ENCODE results near the gene WDR19.
"Not testable (repeated sequence)": the region's sequence is repeated elsewhere in the genome, so short reads cannot be mapped to it uniquely, and the experiment has no call there.

The WDR19 gene

GRCh38 chr4:39181905-39182638 lies at the start of gene WDR19:
Gene WDR19, plus strand, starts transcription at chr4:39182529. Its CDS starts 29 bp downstream, at chr4:39182558.
- DNase-seq = peak; percentile 95

GRCh38 chr4:39133623-39134022 lies 48.7 kb upstream of the WDR19 start:
- DNase-seq = no peak

- DNase-seq = no peak
Observed at GRCh38 chr4:39134683-39135306, 47.5 kb upstream of the WDR19 start.

GRCh38 chr4:39138227-39138626 lies 44.1 kb upstream of the WDR19 start:
- not testable (repeated sequence) for DNase-seq

GRCh38 chr4:39146211-39146610 lies 36.1 kb upstream of the WDR19 start:
- no peak for DNase-seq

DNA sequence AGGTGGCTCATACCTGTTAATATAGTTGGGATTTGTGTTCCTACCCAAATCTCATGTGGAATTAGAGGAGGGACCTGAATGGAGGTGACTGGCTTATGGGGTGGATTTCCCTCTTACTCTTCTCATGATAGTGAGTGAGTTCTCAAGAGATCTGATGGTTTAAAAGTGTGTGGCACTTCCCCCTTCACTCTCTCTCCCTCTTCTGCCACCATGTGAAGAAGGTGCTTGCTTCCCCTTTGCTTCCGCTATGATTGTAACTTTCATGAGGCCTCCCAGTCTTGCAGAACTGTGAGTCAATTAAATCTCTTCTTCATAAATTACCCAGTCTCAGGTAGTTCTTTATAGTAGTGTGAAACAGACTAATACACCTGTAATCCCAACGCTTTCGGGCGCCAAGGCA lies 28.3 kb upstream of the WDR19 start:
- DNase-seq = no peak

- DNase-seq = no peak
Observed at GRCh38 chr4:39157520-39157919, 24.8 kb upstream of the WDR19 start.

- no peak for DNase-seq
Observed at GRCh38 chr4:39166177-39166576, 16.2 kb upstream of the WDR19 start.

GRCh38 chr4:39166669-39167068 lies 15.7 kb upstream of the WDR19 start:
- DNase-seq = no peak

DNA sequence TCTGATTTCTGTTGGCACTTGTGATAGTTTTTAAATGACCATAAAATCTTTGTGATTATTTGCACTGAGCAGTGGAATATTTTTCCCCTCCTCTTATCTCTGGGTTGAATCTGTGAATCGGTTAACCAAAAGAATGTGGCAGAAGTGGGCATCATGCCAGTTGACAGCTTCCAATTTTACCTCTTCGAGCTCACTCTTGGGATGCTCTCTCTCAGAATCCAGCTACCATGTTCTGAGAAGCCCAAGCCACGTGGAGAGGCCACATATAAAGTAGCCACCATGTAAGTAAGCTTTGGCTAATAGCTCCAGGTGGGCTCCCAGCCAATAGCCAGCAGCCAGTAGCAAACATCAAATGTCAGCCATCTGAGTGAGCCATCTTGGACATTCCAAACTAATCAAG lies 12.9 kb upstream of the WDR19 start:
- no peak for DNase-seq

GRCh38 chr4:39170301-39170700 lies 12.0 kb upstream of the WDR19 start:
- no peak for DNase-seq

- no peak for DNase-seq
Observed at GRCh38 chr4:39178706-39179105, 3.6 kb upstream of the WDR19 start.

DNA sequence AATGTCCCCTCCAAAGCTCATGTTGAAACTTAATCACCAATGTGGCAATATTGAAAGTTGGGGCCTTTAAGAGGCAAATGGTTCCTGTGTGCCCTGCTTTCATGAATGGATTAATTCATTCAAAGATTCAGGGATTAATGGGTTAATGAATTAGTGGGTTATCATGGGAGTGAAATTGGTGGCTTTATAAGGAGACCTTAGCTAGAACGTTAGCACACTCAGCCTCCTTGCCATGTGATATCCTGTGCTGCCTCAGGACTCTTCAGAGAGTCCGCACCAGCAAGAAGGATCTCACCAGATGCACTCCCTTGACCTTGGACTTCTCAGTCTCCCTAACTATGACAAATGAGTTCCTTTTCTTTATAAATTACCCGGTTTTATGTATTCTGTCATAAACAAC lies 2.6 kb upstream of the WDR19 start:
- DNase-seq = no peak

- not testable (repeated sequence) for DNase-seq
Observed at GRCh38 chr4:39180629-39181028, 1.7 kb upstream of the WDR19 start.

DNA sequence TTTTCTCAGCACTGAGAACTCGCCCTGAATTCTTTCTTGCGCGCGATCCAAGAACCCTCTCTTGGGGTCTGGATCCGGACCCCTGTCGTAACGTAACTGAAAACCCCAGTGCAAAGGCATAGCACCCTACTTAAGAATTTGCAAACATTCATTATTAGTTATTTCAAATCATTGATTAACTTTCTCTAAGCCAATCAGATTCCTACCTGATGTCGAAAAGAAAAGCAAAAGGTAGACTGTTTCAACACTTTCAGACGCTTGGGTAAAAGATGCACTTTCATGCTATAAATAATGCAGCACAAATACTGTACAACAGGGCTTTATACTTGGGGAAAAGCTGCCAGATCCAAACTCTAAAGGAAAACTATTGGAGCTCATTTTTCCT lies 817 bp upstream of the WDR19 start:
- no peak for DNase-seq

GRCh38 chr4:39201963-39202362 lies 19.6 kb downstream of the WDR19 start:
- DNase-seq = no peak

DNA sequence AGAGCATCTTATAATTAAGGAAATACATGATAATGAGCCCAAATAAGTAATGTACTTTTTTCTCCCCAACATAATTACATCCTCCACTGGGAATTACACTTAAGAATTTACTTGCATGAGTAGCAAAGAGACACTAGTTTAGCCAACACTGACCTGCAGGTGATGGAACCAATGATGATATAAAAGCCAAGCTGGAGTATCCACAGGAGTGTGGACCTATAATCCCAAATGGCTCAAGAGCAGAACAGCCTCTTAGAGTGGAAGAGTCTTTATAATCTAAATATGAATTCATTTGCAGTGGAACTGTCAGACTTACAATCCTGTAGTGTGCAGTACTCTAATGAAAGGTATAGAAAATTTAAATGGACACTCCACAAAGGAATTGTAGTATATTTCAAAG lies 22.2 kb downstream of the WDR19 start:
- no peak for DNase-seq

DNA sequence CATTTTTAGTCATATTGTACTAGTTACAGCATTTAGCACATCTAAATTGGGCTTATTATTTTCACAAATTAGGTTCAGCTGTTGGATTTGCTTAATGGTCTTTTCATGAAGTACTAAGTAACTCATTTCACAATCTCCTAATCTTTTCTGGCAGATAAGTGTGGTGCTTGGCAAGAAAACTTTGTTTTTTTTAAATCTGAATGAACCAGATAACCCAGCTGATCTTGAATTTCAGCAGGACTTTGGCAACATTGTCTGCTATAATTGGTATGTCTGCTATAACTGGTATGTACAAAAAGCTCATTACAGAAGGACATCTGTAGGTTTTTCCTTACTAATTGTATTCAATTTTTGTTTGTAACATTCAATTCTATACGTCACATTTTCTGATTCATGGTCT lies 22.7 kb downstream of the WDR19 start:
- no peak for DNase-seq

DNA sequence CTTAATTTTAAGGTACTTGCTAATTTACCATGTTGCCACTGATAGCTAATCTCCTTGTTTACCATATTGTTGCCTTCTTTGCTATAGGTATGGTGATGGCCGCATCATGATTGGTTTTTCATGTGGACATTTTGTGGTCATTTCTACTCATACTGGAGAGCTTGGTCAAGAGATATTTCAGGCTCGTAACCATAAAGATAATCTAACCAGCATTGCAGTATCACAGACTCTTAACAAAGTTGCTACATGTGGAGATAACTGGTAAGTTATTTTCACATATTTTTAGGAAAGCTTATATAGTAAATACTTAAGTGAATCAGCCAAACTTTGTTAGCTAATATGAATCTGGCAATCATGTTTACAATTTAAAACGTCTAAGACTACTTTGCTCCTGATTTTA lies 23.1 kb downstream of the WDR19 start:
- no peak for DNase-seq

- DNase-seq = no peak
Observed at GRCh38 chr4:39227906-39228305, 45.6 kb downstream of the WDR19 start.

DNA sequence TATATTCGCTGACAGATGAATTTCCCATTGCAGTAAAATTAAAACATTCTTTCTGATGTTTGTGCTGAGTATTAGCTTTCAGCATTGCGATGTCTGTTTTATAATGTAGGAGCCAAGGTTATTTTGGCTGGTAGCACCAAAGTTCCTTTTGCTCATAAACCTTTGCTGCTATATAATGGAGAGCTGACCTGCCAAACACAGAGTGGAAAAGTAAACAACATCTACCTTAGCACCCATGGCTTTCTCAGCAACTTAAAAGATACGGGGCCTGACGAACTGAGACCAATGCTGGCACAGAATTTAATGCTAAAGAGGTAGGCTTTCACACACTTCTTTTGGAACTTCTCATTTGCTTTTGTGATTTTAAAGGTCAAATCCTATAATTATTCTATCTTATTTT lies 46.0 kb downstream of the WDR19 start:
- no peak for DNase-seq

DNA sequence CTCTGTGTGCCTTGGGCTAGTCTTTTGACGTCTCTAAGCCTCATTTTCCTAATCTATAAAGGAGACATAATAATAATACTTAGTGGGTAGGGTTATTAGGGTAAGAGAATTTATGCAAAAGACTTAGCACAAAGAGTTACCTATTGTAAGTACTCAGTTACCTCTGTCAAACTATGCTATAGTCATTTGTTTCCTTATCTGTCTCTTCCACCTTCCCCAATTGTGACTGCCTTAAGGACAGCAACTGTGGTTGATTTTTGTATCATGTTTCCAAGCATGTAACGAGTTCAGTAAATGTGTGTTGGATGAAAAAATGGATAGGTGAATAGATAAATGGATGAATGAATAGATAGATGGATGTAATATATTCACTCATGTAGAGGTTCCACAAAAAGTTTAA lies 48.1 kb downstream of the WDR19 start:
- DNase-seq = no peak

- DNase-seq = no peak
Observed at GRCh38 chr4:39231660-39232059, 49.3 kb downstream of the WDR19 start.

GRCh38 chr4:39232100-39232499 lies 49.8 kb downstream of the WDR19 start:
- DNase-seq = no peak

- DNase-seq = no peak
Observed at GRCh38 chr4:39233114-39233513, 50.8 kb downstream of the WDR19 start.
